Neural cell (in vitro differentiated cells): ENCODE data around the gene HOXB6.

Experiments
- EZH2 ChIP-seq: fragments of 200-600, 300-800 bp; shearing (Covaris generic), sonication (generic); IDR thresholded peaks from 2 replicates; pipeline ENCODE4 v1.6.1; 2014; ENCODE audit warnings: antibody characterized with exemption, low read length, borderline replicate concordance, mild to moderate bottlenecking; ENCODE audit not compliant: insufficient read depth, poor library complexity, severe bottlenecking
- POLR2AphosphoS5 ChIP-seq: IDR thresholded peaks from 2 replicates; pipeline ENCODE4 v1.6.1; 2012
- TF ChIP-seq, protein P1 (sequence below): fragments of 450-650 bp; IDR thresholded peaks from 2 replicates; pipeline ENCODE4 v1.5.1; 2014; ENCODE audit warnings: antibody characterized with exemption, mild to moderate bottlenecking, moderate library complexity; ENCODE audit not compliant: poor library complexity, severe bottlenecking

DNA sequence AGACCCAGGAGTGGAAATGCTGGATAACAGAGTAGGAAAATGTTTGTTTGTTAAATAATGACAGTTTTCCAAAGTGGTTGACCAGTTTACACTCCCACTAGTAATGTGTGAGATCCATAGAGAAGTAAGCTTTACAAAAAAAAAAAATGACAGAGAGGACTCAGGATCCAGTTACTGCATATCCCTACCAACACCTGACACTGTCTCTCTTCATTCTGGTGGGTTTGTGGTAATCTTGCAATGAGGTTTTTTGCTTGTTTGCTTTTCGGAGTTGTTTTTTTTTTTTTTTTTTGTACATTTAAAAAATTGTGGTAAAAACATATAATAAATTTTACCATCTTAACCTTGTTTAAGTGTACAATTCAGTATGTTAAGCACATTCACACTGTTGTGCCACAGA lies 45.0 kb upstream of the HOXB6 start:
- TF ChIP-seq, protein P1, sequence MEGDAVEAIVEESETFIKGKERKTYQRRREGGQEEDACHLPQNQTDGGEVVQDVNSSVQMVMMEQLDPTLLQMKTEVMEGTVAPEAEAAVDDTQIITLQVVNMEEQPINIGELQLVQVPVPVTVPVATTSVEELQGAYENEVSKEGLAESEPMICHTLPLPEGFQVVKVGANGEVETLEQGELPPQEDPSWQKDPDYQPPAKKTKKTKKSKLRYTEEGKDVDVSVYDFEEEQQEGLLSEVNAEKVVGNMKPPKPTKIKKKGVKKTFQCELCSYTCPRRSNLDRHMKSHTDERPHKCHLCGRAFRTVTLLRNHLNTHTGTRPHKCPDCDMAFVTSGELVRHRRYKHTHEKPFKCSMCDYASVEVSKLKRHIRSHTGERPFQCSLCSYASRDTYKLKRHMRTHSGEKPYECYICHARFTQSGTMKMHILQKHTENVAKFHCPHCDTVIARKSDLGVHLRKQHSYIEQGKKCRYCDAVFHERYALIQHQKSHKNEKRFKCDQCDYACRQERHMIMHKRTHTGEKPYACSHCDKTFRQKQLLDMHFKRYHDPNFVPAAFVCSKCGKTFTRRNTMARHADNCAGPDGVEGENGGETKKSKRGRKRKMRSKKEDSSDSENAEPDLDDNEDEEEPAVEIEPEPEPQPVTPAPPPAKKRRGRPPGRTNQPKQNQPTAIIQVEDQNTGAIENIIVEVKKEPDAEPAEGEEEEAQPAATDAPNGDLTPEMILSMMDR, result no peak
- TF ChIP-seq POLR2AphosphoS5 (no peak), EZH2 (no peak)
